Body of pancreas (tissue), 4 donors: ENCODE data around the gene PPP6R2. TPM values are rescaled to one million over a fixed set of nuclear protein-coding genes. Genes with fewer than 3 reads are reported as not detected.

Source experiments
- ATAC-seq: fragments of 150-250 bp; one replicate; pipeline ENCODE4 v1.9.1; 2016
- DNase-seq, 4 donors: peaks; one replicate each; pipeline ENCODE4 v3.0.0-alpha.2; 2019
- H3K27ac ChIP-seq, 4 donors: fragments of 200-600 bp; sonication (generic); 1 replicate in 3 of 4; 2 replicates in 1 of 4; pipeline versions ENCODE4 v1.5.1 to v1.6.1; 2016 to 2019; ENCODE audit warnings: mild to moderate bottlenecking in 1 of 4, mixed read lengths in 1 of 4, moderate library complexity in 1 of 4
- H3K27me3 ChIP-seq, 2 donors: fragments of 200-600 bp; sonication (generic); one replicate each; pipeline ENCODE4 v1.6.0; 2016; ENCODE audit warnings: mild to moderate bottlenecking in 1 of 2
- H3K36me3 ChIP-seq, 2 donors: fragments of 200-600 bp; sonication (generic); replicated peaks in 1 of 2; 2 replicates each; pipeline ENCODE4 v1.5.1; 2016; ENCODE audit warnings: low read depth in 2 of 2; ENCODE audit not compliant: insufficient read depth in 1 of 2
- H3K4me1 ChIP-seq: fragments of 200-600 bp; sonication (generic); one replicate; pipeline ENCODE4 v1.6.0; 2016
- H3K4me3 ChIP-seq, 2 donors: fragments of 200-600 bp; sonication (generic); 1 replicate in 1 of 2; 2 replicates in 1 of 2; pipeline ENCODE4 v1.5.1; 2016 to 2019
- H3K9me3 ChIP-seq, 3 donors: fragments of 200-600 bp; sonication (generic); 1 replicate in 2 of 3; 2 replicates in 1 of 3; pipeline ENCODE4 v1.5.1; 2016
- CTCF ChIP-seq, 7 experiments: fragments of 450-650 bp in 4 of 7; fragments of 200-600 bp in 3 of 7; sonication (generic) in 3 of 7; IDR thresholded peaks; one replicate each; pipeline ENCODE4 v1.5.1; 2016 to 2019; ENCODE audit warnings: antibody characterized with exemption in 7 of 7
- POLR2A ChIP-seq, 3 donors: fragments of 450-650 bp; IDR thresholded peaks; one replicate each; pipeline ENCODE4 v1.6.1; 2016; ENCODE audit warnings: antibody characterized with exemption in 3 of 3, mild to moderate bottlenecking in 2 of 3
- WGBS, 2 donors: methylation state at CpG; one replicate each; pipeline ENCODE4 v1.1.5; 2017; 5-methylcytosine and 5-hydroxymethylcytosine counted together
- intact Hi-C: fragments of 100-400 bp; cut with DNase I; formaldehyde crosslinking; loops from one replicate; pipeline ENCODE4 v1.15.1; 2023
- total RNA-seq, 2 donors: library from RNA; depleted of rRNA; stranded (reverse); fragments of >200 nt; gene quantifications; one replicate each; pipeline ENCODE4 v1.1.0, GENCODE V29; 2016

PPP6R2 gene
- total RNA-seq, 2 donors from 2014 or later = 48.8 to 53.4 TPM

- no peaks in the 10 kb centered on the region for H3K27me3 ChIP-seq
- no peaks in the 10 kb centered on the region for H3K9me3 ChIP-seq
- H3K4me3 ChIP-seq = no peak overlapping the region
- H3K4me1 ChIP-seq = no peaks in the 10 kb centered on the region
- WGBS, 2 donors = 84 to 88% methylated on average over 5 of the region's 5 CpGs
- no peak overlapping the region for H3K27ac ChIP-seq
- ATAC-seq = no peak
- peaks cover 4 to 18% of the 10 kb centered on the region in 2 donors for H3K36me3 ChIP-seq
- no peak for TF ChIP-seq POLR2A (IDR thresholded peaks at IDR 0.05)
- no peak for TF ChIP-seq CTCF (IDR thresholded peaks at IDR 0.05)
- no peak for DNase-seq
- intact Hi-C loops = no loop called here
These were observed 109.5 kb downstream of the PPP6R2 start for GRCh38 chr22:50452649-50453048.

GRCh38 chr22:50454556-50455075, 111.5 kb downstream of the PPP6R2 start:
- 94 to 95% methylated on average over 17 to 27 of the region's 27 CpGs for WGBS, 2 donors
- TF ChIP-seq POLR2A (IDR thresholded peaks at IDR 0.05) (no peak), CTCF (IDR thresholded peaks at IDR 0.05) (no peak)
- DNase-seq = no peak
- intact Hi-C loops = no loop called here
- Histone ChIP-seq H3K36me3 (peaks cover 4 to 19% of the 10 kb centered on the region in 2 donors), H3K4me3 (no peak overlapping the region), H3K27ac (no peak overlapping the region), H3K4me1 (no peaks in the 10 kb centered on the region), H3K27me3 (no peaks in the 10 kb centered on the region), H3K9me3 (no peaks in the 10 kb centered on the region)
- ATAC-seq = no peak

- no peaks in the 10 kb centered on the region for H3K9me3 ChIP-seq
- H3K4me1 ChIP-seq = no peaks in the 10 kb centered on the region
- WGBS, 2 donors = 88 to 94% methylated on average over 8 to 18 of the region's 18 CpGs
- intact Hi-C loops = no loop called here
- no peak for TF ChIP-seq POLR2A (IDR thresholded peaks at IDR 0.05)
- no peak for TF ChIP-seq CTCF (IDR thresholded peaks at IDR 0.05)
- ATAC-seq (no peak), DNase-seq (no peak)
- no peak overlapping the region for H3K4me3 ChIP-seq
- no peak overlapping the region for H3K27ac ChIP-seq
- no peaks in the 10 kb centered on the region for H3K27me3 ChIP-seq
- H3K36me3 ChIP-seq = peaks cover 4 to 24% of the 10 kb centered on the region in 2 donors
These were observed 112.1 kb downstream of the PPP6R2 start for GRCh38 chr22:50455201-50455600.

GRCh38 chr22:50456026-50456425, 112.9 kb downstream of the PPP6R2 start:
- 86 to 94% methylated on average over 3 to 11 of the region's 11 CpGs for WGBS, 2 donors
- Histone ChIP-seq H3K4me3 (no peak overlapping the region), H3K36me3 (peaks cover 6 to 32% of the 10 kb centered on the region in 2 donors), H3K27me3 (no peaks in the 10 kb centered on the region), H3K4me1 (no peaks in the 10 kb centered on the region), H3K9me3 (no peaks in the 10 kb centered on the region), H3K27ac (no peak overlapping the region)
- TF ChIP-seq CTCF (IDR thresholded peaks at IDR 0.05) (no peak), POLR2A (IDR thresholded peaks at IDR 0.05) (no peak)
- no peak for ATAC-seq
- intact Hi-C loops = no loop called here
- DNase-seq = no peak
